Esophagus squamous epithelium (tissue), 5 donors: Measurements from ENCODE around the gene LIN9. TPM values are rescaled to one million over a fixed set of nuclear protein-coding genes. Genes with fewer than 3 reads are reported as not detected.

Experiments used
- DNase-seq: peaks from one replicate; lab custom pipeline; 2025; lab: John Stamatoyannopoulos, UW
- H3K27ac ChIP-seq, 4 donors: fragments of 200-600 bp; sonication (generic); one replicate each; pipeline ENCODE4 v1.5.1; 2016 to 2019; ENCODE audit warnings: mild to moderate bottlenecking in 1 of 4
- H3K27me3 ChIP-seq, 4 donors: fragments of 200-600 bp; sonication (generic); 1 replicate in 3 of 4; 2 replicates in 1 of 4; pipeline versions ENCODE4 v1.5.1 to v1.6.0; 2017 to 2021; ENCODE audit warnings: antibody characterized with exemption in 1 of 4
- H3K36me3 ChIP-seq, 3 donors: fragments of 200-600 bp; sonication (generic); one replicate each; pipeline ENCODE4 v1.5.1; 2016 to 2019
- H3K4me1 ChIP-seq, 3 donors: fragments of 200-600 bp; sonication (generic); one replicate each; pipeline ENCODE4 v1.5.1; 2017 to 2019
- H3K4me3 ChIP-seq, 4 donors: fragments of 200-600 bp; sonication (generic); 1 replicate in 3 of 4; 2 replicates in 1 of 4; pipeline ENCODE4 v1.5.1; 2016 to 2019; ENCODE audit warnings: mild to moderate bottlenecking in 2 of 4, moderate library complexity in 1 of 4
- H3K9me3 ChIP-seq, 3 donors: fragments of 200-600 bp; sonication (generic); one replicate each; pipeline ENCODE4 v1.5.1; 2016 to 2019
- CTCF ChIP-seq, 6 experiments: fragments of 450-650 bp in 4 of 6; fragments of 200-600 bp in 2 of 6; sonication (generic) in 2 of 6; IDR thresholded peaks; one replicate each; pipeline ENCODE4 v1.5.1; 2016 to 2019; ENCODE audit warnings: antibody characterized with exemption in 6 of 6, mild to moderate bottlenecking in 4 of 6, moderate library complexity in 4 of 6
- POLR2A ChIP-seq, 4 donors: fragments of 450-650 bp; IDR thresholded peaks; one replicate each; pipeline ENCODE4 v1.6.1; 2017; ENCODE audit warnings: antibody characterized with exemption in 4 of 4, mild to moderate bottlenecking in 4 of 4, moderate library complexity in 3 of 4
- WGBS, 2 donors: methylation state at CpG; one replicate each; pipeline ENCODE4 v1.1.5; 2018; 5-methylcytosine and 5-hydroxymethylcytosine counted together
- intact Hi-C: fragments of 100-400 bp; cut with DNase I; formaldehyde crosslinking; loops from one replicate; pipeline ENCODE4 v1.15.0; 2022
- total RNA-seq, 4 donors: library from RNA; depleted of rRNA; stranded (reverse); fragments of >200 nt; gene quantifications; one replicate each; pipeline ENCODE4 v1.1.0, GENCODE V29; 2016
- donor health status: DM: yes; HTN: yes; CAD: no.

Gene LIN9
- total RNA-seq, 4 donors from 2014 or later = 2.2 to 7.2 (median 4.6) TPM

GRCh38 chr1:226212545-226212944 lies 96.4 kb downstream of the LIN9 start:
- Histone ChIP-seq H3K4me3 (no peak overlapping the region), H3K36me3 (no peaks in the 10 kb centered on the region), H3K27me3 (no peaks in the 10 kb centered on the region), H3K4me1 (no peaks in the 10 kb centered on the region), H3K27ac (no peak overlapping the region), H3K9me3 (no peaks in the 10 kb centered on the region)
- WGBS, 2 donors = 93 to 95% methylated on average over 5 to 8 of the region's 8 CpGs
- no peak for TF ChIP-seq CTCF (IDR thresholded peaks at IDR 0.05)
- TF ChIP-seq POLR2A (IDR thresholded peaks at IDR 0.05) = no peak
- DNase-seq = no peak
- intact Hi-C loops = no loop called here

GRCh38 chr1:226211181-226211821 lies 97.7 kb downstream of the LIN9 start:
- TF ChIP-seq POLR2A (IDR thresholded peaks at IDR 0.05) = no peak
- no peak for TF ChIP-seq CTCF (IDR thresholded peaks at IDR 0.05)
- no peaks in the 10 kb centered on the region for H3K9me3 ChIP-seq
- no peak for DNase-seq
- no peaks in the 10 kb centered on the region for H3K36me3 ChIP-seq
- 48 to 50% methylated on average over 5 of the region's 5 CpGs for WGBS, 2 donors
- no peaks in the 10 kb centered on the region for H3K4me1 ChIP-seq
- H3K27me3 ChIP-seq = no peaks in the 10 kb centered on the region
- H3K4me3 ChIP-seq = no peak overlapping the region
- intact Hi-C loops = no loop called here
- H3K27ac ChIP-seq = no peak overlapping the region

- H3K27ac ChIP-seq = no peak overlapping the region
These were observed 98.3 kb downstream of the LIN9 start for GRCh38 chr1:226210571-226211176.

GRCh38 chr1:226209307-226210059 lies 99.5 kb downstream of the LIN9 start:
- Histone ChIP-seq H3K4me1 (no peaks in the 10 kb centered on the region), H3K27me3 (no peaks in the 10 kb centered on the region), H3K4me3 (no peak overlapping the region), H3K36me3 (no peaks in the 10 kb centered on the region), H3K27ac (no peak overlapping the region), H3K9me3 (no peaks in the 10 kb centered on the region)
- no peak for DNase-seq
- TF ChIP-seq POLR2A (IDR thresholded peaks at IDR 0.05) (no peak), CTCF (IDR thresholded peaks at IDR 0.05) (no peak)
- intact Hi-C loops = no loop called here
- WGBS, 2 donors = 52 to 81% methylated on average over 6 to 15 of the region's 17 CpGs

More at GRCh38 chr1:226210571-226211176, 98.3 kb downstream of the LIN9 start:
- Histone ChIP-seq H3K4me3 (no peak overlapping the region), H3K9me3 (no peaks in the 10 kb centered on the region), H3K4me1 (no peaks in the 10 kb centered on the region), H3K36me3 (no peaks in the 10 kb centered on the region), H3K27me3 (no peaks in the 10 kb centered on the region)
- intact Hi-C loops = no loop called here
- TF ChIP-seq CTCF (IDR thresholded peaks at IDR 0.05) = no peak
- no peak for TF ChIP-seq POLR2A (IDR thresholded peaks at IDR 0.05)
- no peak for DNase-seq
- 75 to 79% methylated on average over 4 to 7 of the region's 7 CpGs for WGBS, 2 donors

GRCh38 chr1:226207048-226207447 lies 101.9 kb downstream of the LIN9 start:
- no peaks in the 10 kb centered on the region for H3K27me3 ChIP-seq
- no peak for DNase-seq
- no peak overlapping the region for H3K4me3 ChIP-seq
- no peaks in the 10 kb centered on the region for H3K9me3 ChIP-seq
- no peaks in the 10 kb centered on the region for H3K4me1 ChIP-seq
- no peak for TF ChIP-seq POLR2A (IDR thresholded peaks at IDR 0.05)
- TF ChIP-seq CTCF (IDR thresholded peaks at IDR 0.05) = no peak
- WGBS, 2 donors = 92 to 94% methylated on average over 4 to 5 of the region's 5 CpGs
- H3K27ac ChIP-seq = no peak overlapping the region
- no peaks in the 10 kb centered on the region for H3K36me3 ChIP-seq
- intact Hi-C loops = no loop called here
